Left lobe of liver (tissue), 2 donors: Measurements from ENCODE around the gene GPR158. TPM values are rescaled to one million over a fixed set of nuclear protein-coding genes. Genes with fewer than 3 reads are reported as not detected.

Experiments used
- ATAC-seq: fragments of 200-7000 bp; cut with Tn5 transposase; one replicate; pipeline ENCODE4 v1.9.1; 2020; ENCODE audit warnings: mild to moderate bottlenecking, moderate library complexity
- DNase-seq: peaks from one replicate; pipeline ENCODE4 v3.0.0-alpha.2; 2020; ENCODE audit warnings: low spot score
- total RNA-seq: library from RNA; stranded (reverse); gene quantifications from one replicate; pipeline ENCODE4 v1.2.1, GENCODE V29; 2021
- donor health status: DM: no; HTN: no; CAD: no; lungs with moderate emphysema.
- donor health status: DM: no; HTN: yes; CAD: no.

Gene GPR158
- total RNA-seq, 1 donor from 2014 or later = not detected

GRCh38 chr10:25562547-25562946 lies 387.7 kb downstream of the GPR158 start:
- ATAC-seq (no peak), DNase-seq (no peak)

DNA sequence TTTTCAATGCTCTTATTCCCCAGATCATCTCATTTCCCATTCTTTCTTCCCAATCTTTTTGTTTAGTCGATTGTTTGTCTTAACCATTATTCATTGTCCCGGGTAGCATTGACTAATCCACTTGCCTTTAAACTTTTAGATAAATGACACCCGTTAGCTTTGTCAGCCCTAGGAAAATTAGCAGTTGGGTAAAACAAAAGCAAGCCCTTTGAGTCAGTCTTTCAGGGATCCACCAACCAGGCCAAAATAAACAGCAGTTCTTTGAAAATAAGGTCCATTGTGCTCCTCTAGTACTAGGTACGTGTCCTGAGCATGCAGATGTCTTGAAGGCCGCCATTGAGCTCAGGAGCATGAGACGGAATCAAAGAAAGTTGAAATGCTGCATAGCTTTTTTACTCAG lies 389.6 kb downstream of the GPR158 start:
- ATAC-seq (no peak), DNase-seq (no peak)

GRCh38 chr10:25565570-25565969 lies 390.8 kb downstream of the GPR158 start:
- DNase-seq (no peak), ATAC-seq (no peak)

DNA sequence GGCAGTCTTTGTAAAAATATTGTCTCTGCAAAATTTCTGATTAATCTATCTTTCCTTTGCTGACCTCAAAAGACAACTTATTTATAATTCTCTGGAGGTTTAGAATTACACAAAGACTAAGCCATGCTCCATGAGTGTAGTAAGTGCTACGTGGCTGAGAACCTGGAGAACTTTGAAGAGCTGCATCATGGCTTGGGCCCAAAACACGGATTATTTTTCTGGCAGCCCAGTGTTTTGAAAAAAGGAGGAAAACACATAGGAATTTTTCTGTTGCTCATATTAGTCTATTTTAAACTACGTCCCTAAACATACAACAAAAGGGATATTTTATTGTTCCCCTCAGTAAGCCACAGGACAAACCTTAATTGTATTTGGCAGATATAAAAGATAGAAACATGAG lies 398.5 kb downstream of the GPR158 start:
- no peak for ATAC-seq
- DNase-seq = no peak

GRCh38 chr10:25575343-25575742 lies 400.5 kb downstream of the GPR158 start:
- ATAC-seq (no peak), DNase-seq (no peak)

- DNase-seq (no peak), ATAC-seq (no peak)
Measured at GRCh38 chr10:25578061-25578460, 403.3 kb downstream of the GPR158 start.

DNA sequence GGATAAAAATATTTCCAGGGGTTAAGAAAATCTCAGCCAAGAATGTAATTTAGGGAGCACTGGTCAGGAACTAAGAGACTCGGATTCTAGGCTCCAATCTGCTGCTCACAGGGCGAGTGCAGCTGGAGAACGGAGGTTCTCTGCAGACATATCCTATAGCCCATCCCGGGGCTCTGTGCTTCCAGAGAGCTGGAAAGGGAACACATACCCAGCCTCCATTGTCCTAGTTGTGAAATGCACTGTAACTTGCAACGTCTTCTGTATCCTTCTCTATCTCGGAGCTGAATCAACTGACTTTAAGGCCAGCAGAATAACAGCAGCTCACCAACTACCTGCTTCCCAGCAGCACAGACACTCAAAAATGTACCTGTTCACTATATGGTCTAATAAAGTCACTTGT lies 408.2 kb downstream of the GPR158 start:
- ATAC-seq = no peak
- no peak for DNase-seq

- no peak for ATAC-seq
- no peak for DNase-seq
Measured at GRCh38 chr10:25600651-25601050, 425.9 kb downstream of the GPR158 start.

DNA sequence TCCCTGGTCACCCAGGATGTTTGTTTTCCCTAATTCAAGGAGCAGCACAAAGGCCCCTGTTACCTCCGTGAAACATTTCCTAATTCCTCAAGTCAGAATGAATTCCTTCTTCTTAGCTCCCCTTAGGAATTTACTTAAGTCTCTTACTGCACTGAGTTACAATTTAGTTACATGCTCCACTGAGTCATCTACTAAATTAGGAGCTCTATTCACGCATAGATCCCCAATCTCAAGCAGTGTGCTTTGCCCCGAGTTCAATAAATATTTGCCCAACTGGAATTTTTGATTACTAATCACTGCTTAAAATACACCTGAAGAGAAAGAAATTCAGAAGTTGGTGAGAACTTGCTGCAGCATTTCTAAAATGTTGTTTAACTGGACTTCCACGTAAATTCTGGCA lies 429.8 kb downstream of the GPR158 start:
- no peak for DNase-seq
- ATAC-seq = no peak

GRCh38 chr10:25614652-25615051 lies 439.9 kb downstream of the GPR158 start:
- DNase-seq (no peak), ATAC-seq (no peak)

GRCh38 chr10:25615926-25616325 lies 441.1 kb downstream of the GPR158 start:
- ATAC-seq (no peak), DNase-seq (no peak)

GRCh38 chr10:25616903-25617592 lies 442.2 kb downstream of the GPR158 start:
- no peak for ATAC-seq
- DNase-seq = no peak

- ATAC-seq (no peak), DNase-seq (no peak)
Measured at GRCh38 chr10:25627606-25628005, 452.8 kb downstream of the GPR158 start.

GRCh38 chr10:25629333-25629732 lies 454.5 kb downstream of the GPR158 start:
- ATAC-seq = no peak
- no peak for DNase-seq

DNA sequence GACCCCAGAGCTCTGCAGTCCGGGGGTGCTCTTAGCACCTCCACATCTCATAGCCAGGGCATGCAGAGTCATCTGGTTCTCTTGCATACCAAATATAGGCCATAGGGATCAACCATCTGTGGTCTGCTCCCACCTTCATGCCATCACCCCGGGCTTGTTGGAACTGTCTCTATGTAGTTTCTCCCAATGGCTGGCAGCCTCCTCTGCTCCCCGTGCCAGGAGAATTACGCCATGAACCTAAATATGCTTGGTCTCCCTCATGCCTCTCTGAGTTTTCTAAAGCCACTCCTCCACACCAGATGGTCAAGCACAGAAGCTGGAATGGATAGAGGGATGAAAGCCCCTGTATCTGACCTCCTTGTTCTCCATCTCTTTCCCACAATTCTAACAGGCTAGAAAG lies 456.7 kb downstream of the GPR158 start:
- DNase-seq (no peak), ATAC-seq (no peak)

DNA sequence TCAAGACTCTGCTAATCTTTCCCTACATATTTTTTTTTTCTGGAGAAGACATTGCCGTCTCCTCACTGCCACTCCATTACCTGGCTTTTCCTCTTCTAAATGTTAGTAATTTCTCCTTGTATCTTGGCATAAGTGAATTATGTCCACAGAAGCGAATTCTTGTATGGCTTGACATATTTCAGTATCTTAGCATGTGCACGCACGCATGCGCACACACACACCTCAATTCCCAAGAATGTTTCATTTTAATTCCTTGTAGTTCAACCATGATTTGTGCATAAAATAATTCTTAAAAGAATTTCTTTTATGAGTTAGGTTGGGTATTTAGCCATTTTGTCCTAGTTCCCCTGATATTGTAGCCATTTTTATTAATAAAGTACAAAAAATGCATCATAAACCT lies 458.0 kb downstream of the GPR158 start:
- DNase-seq (no peak), ATAC-seq (no peak)

DNA sequence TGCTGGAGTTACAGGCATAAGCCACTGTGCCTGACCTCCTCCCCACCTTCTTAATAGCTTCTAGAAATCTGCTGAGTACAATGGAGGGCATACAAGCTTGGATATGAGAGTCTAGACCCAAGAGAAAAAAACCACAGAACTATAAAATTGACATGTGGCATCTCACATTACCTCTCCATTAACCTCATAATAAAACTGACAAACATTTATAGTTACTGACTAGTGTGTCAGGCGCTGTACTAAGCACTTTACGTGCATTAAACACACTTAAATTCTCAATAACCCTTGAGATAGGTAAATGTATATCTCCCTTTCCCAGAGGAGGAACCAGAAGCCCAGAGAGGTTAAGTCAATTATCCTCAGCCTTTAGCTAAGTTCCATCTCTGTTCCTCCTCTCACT lies 458.7 kb downstream of the GPR158 start:
- ATAC-seq = no peak
- no peak for DNase-seq

GRCh38 chr10:25639646-25640045 lies 464.8 kb downstream of the GPR158 start:
- no peak for DNase-seq
- no peak for ATAC-seq

DNA sequence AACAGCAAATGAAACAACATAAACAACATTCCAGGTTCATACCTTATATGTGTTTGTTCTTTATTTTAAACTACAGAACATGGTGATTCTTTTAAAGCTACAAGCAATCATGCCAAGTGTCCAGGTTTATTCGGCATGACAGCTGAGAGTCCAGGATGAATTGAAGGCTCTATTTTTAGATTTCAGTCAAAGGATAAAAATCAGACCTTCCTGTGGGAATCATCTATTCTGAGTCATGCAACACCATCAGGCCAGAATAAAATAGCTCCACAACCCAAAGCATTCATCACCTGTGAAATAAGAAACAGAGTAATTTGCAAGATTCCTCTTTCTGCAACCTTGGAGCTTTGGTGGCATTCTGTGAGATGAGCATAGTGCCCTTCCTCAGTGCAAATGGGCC lies 466.8 kb downstream of the GPR158 start:
- DNase-seq (no peak), ATAC-seq (no peak)

DNA sequence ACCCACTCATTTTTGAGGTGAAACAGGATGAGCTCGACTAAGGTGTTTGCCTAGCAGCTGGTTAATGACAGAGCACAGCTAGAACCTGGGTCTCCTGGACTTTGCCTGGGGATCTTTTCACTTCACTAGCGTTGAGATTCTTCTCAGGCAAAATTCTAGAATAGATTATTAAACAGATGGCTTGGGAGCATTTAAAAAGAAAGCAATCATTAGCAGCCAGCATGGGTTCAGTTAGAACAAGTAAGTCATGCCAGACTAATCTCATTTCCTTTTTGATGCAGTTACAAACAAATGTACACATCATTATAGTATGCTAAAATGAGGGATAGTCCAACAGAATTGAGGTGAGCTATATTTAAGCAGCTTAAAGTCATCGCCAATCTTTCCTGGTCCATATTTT lies 467.9 kb downstream of the GPR158 start:
- DNase-seq = no peak
- ATAC-seq = no peak

GRCh38 chr10:25646371-25646770 lies 471.6 kb downstream of the GPR158 start:
- ATAC-seq (no peak), DNase-seq (no peak)

- DNase-seq = no peak
- ATAC-seq = no peak
Measured at GRCh38 chr10:25651534-25651933, 476.7 kb downstream of the GPR158 start.
